Heart right ventricle (tissue), 16 donors: ENCODE measurements around the gene MS4A1. TPM values are rescaled to one million over a fixed set of nuclear protein-coding genes. Genes with fewer than 3 reads are reported as not detected.

Experiments used
- ATAC-seq, 8 donors: fragments of 200-7000 bp; cut with Tn5 transposase; one replicate each; pipeline ENCODE4 v1.9.1; 2020; ENCODE audit warnings: mild to moderate bottlenecking in 8 of 8, moderate library complexity in 8 of 8, moderate number of reproducible peaks in 1 of 8
- DNase-seq, 2 donors: peaks; one replicate each; pipeline ENCODE4 v3.0.0-alpha.2; 2020
- H3K27ac ChIP-seq, 10 donors: fragments of 200-600 bp; sonication (generic) in 2 of 10; one replicate each; pipeline versions ENCODE4 v1.5.0 to v1.8.0; 2020 to 2022; ENCODE audit warnings: mild to moderate bottlenecking in 3 of 10
- H3K27me3 ChIP-seq, 7 donors: fragments of 200-600 bp; one replicate each; pipeline ENCODE4 v1.8.0; 2021 to 2022; ENCODE audit warnings: mild to moderate bottlenecking in 2 of 7
- H3K36me3 ChIP-seq, 9 donors: fragments of 200-600 bp; sonication (generic) in 1 of 9; one replicate each; pipeline versions ENCODE4 v1.5.0 to v1.8.0; 2020 to 2022; ENCODE audit warnings: mild to moderate bottlenecking in 2 of 9
- H3K4me1 ChIP-seq, 9 donors: fragments of 200-600 bp; sonication (generic) in 1 of 9; one replicate each; pipeline versions ENCODE4 v1.5.0 to v1.8.0; 2020 to 2022; ENCODE audit warnings: mild to moderate bottlenecking in 4 of 9
- H3K4me3 ChIP-seq, 10 donors: fragments of 200-600 bp; sonication (generic) in 2 of 10; one replicate each; pipeline versions ENCODE4 v1.5.0 to v1.8.0; 2020 to 2022; ENCODE audit warnings: mild to moderate bottlenecking in 7 of 10, moderate library complexity in 2 of 10
- H3K9me3 ChIP-seq, 11 donors: fragments of 200-600 bp in 10 of 11; sonication (generic) in 2 of 11; one replicate each; pipeline versions ENCODE4 v1.5.0 to v1.8.0; 2013 to 2022; ENCODE audit warnings: mild to moderate bottlenecking in 2 of 11, control low read depth in 1 of 11, moderate library complexity in 1 of 11
- CTCF ChIP-seq, 9 donors: fragments of 200-600 bp; sonication (generic) in 2 of 9; IDR thresholded peaks; one replicate each; pipeline versions ENCODE4 v1.5.0 to v1.8.0; 2021 to 2022; ENCODE audit warnings: antibody characterized with exemption in 9 of 9, mild to moderate bottlenecking in 5 of 9, moderate library complexity in 1 of 9
- WGBS, 2 donors: extraction: QIAGEN DNeasy Blood & Tissue Kit; methylation state at CpG; one replicate each; pipeline ENCODE4 v1.1.7; 2013; ENCODE audit warnings: inconsistent platforms in 1 of 2; 5-methylcytosine and 5-hydroxymethylcytosine counted together
- intact Hi-C, 10 donors: fragments of 100-400 bp; cut with DNase I; formaldehyde crosslinking; loops; one replicate each; pipeline versions ENCODE4 v1.11.1 to v1.14.2; 2022
- long read RNA-seq, 3 donors: library from polyadenylated mRNA; unstranded; transcript quantifications; one replicate each; pipeline ENCODE4 v2.0.0, GENCODE V29; 2020 to 2021
- polyA plus RNA-seq, 2 donors: library from polyadenylated mRNA; stranded (reverse); fragments of 200-250 nt; gene quantifications; one replicate each; pipeline ENCODE4 v1.2.3, GENCODE V29; 2013
- total RNA-seq, 10 donors: library from RNA; stranded (reverse); fragmentation: NEBNext Ultra II Directional in 3 of 10; extraction: Animal tissue kit (Norgen Biotek cat#: 25700) in 3 of 10; gene quantifications; one replicate each; pipeline versions ENCODE4 v1.2.1 to v1.2.4, GENCODE V29; 2021 to 2023
- donor health status: Arrhythmogenic right ventricular cardiomyopathy.
- donor health status: ischemic (EF 13 %, LVEDD 7.1; RV severe dilation, severe dysfunction).
- donor health status: healthy with polysubstance abuse.
- donor health status: DM: no; HTN: yes; CAD: no.
- donor health status: DM: no; HTN: no; CAD: no.
- donor health status: ischemic (EF 25% LVEDD 6.9; RV normal size, moderate dysfunction).
- donor health status: ischemic (EF 25% LVEDD 5.7; RV mildly dilated, moderate dysfunction).
- donor health status: healthy.
- donor health status: DM: yes; HTN: yes; CAD: no.
- donor health status: Ischemic cardiomyopathy.
- donor health status: ischemic (EF 35%, LVEDD 5.7; RV mildly dilated, moderate dysfunction).
- donor health status: nonischemic (EF 11% LVEDD 7.7; RV severe dilation, severe dysfunction).
- donor health status: DM: yes; HTN: yes; CAD: no.
- donor health status: PGD.
- donor health status: ischemic (EF 29% LVEDD 5.4; RV normal size, mild dysfunction).
- donor health status: nonischemic (EF 23%, LVEDD 6.1; RV moderate dilation, normal function).

Gene MS4A1
- total RNA-seq (under 1 TPM in 3 of 10 donors, not detected in 7; 0.38 to 0.51 (median 0.42) TPM), polyA plus RNA-seq (under 1 TPM in 1 of 2 donors, not detected in 1; 0.17 TPM)
- long read RNA-seq, donor 1, partial matches to known transcripts = 0 of 1 reads
- long read RNA-seq, donor 1, other reads (novel, unspliced or antisense) = 0 of 1 reads
- long read RNA-seq, donor 2 = 0 reads
- long read RNA-seq, donor 3 = 0 reads

GRCh38 chr11:60455531-60456042 is at the start of gene MS4A1:
Gene MS4A1 (plus strand): TSS chr11:60455847. CDS start chr11:60462375, 6,528 bp downstream.
- no peaks in the 10 kb centered on the region for H3K4me1 ChIP-seq
- no peak within 1 kb of the TSS for H3K27ac ChIP-seq
- no peaks in the 10 kb centered on the region for H3K36me3 ChIP-seq
- ATAC-seq = no peak
- TF ChIP-seq CTCF (IDR thresholded peaks at IDR 0.05) = no peak
- DNase-seq = no peak
- H3K27me3 ChIP-seq = no peaks in the 10 kb centered on the region
- H3K9me3 ChIP-seq = no peaks in the 10 kb centered on the region
- no peak within 1 kb of the TSS for H3K4me3 ChIP-seq
- 69 to 70% methylated on average over 4 of the region's 4 CpGs for WGBS, 2 donors
- intact Hi-C loops = no loop called here

GRCh38 chr11:60420015-60420414 is 35.6 kb upstream of the MS4A1 start:
- WGBS, 2 donors = 7 to 15% methylated on average over 2 of the region's 2 CpGs
- intact Hi-C loops = no loop called here

GRCh38 chr11:60422609-60423008 is 33.0 kb upstream of the MS4A1 start:
- 33 to 72% methylated on average over 1 of the region's 1 CpG for WGBS, 2 donors
- no peak for TF ChIP-seq CTCF (IDR thresholded peaks at IDR 0.05)
- ATAC-seq (no peak), DNase-seq (no peak)
- Histone ChIP-seq H3K4me1 (no peaks in the 10 kb centered on the region), H3K36me3 (no peaks in the 10 kb centered on the region), H3K27me3 (peaks cover 0 to 3% (median 0%) of the 10 kb centered on the region in 7 donors), H3K9me3 (peaks cover 0 to 18% (median 0%) of the 10 kb centered on the region in 11 donors), H3K4me3 (no peak overlapping the region), H3K27ac (no peak overlapping the region)
- intact Hi-C loops = no loop called here

More at GRCh38 chr11:60420015-60420414, 35.6 kb upstream of the MS4A1 start:
- Histone ChIP-seq H3K9me3 (peaks cover 0 to 18% (median 0%) of the 10 kb centered on the region in 11 donors), H3K4me3 (no peak overlapping the region), H3K27me3 (no peaks in the 10 kb centered on the region), H3K27ac (no peak overlapping the region), H3K36me3 (no peaks in the 10 kb centered on the region), H3K4me1 (no peaks in the 10 kb centered on the region)
- TF ChIP-seq CTCF (IDR thresholded peaks at IDR 0.05) = no peak
- DNase-seq = no peak
- ATAC-seq = no peak

GRCh38 chr11:60428517-60428916 is 27.1 kb upstream of the MS4A1 start:
- Histone ChIP-seq H3K27me3 (peaks cover 0 to 3% (median 0%) of the 10 kb centered on the region in 7 donors), H3K4me3 (no peak overlapping the region), H3K4me1 (no peaks in the 10 kb centered on the region), H3K9me3 (no peaks in the 10 kb centered on the region), H3K36me3 (no peaks in the 10 kb centered on the region), H3K27ac (no peak overlapping the region)
- TF ChIP-seq CTCF (IDR thresholded peaks at IDR 0.05) = no peak
- DNase-seq = no peak
- WGBS, 2 donors = 62 to 63% methylated on average over 2 of the region's 2 CpGs
- intact Hi-C loops = no loop called here
- ATAC-seq = no peak
